HTERT RPE-1 (cell line): ENCODE measurements around the gene C1QL1.

Experiments used
- in situ Hi-C: fragments of 300-500 bp; cut with MboI; formaldehyde crosslinking; loops from 4 replicates; pipeline ENCODE4 v1.14.3; 2020; ENCODE audit warnings: low sequenced_read_pairs

Gene C1QL1

GRCh38 chr17:44989552-44990138 lies 21.5 kb upstream of the C1QL1 start:
- in situ Hi-C loops: no loop called here

DNA sequence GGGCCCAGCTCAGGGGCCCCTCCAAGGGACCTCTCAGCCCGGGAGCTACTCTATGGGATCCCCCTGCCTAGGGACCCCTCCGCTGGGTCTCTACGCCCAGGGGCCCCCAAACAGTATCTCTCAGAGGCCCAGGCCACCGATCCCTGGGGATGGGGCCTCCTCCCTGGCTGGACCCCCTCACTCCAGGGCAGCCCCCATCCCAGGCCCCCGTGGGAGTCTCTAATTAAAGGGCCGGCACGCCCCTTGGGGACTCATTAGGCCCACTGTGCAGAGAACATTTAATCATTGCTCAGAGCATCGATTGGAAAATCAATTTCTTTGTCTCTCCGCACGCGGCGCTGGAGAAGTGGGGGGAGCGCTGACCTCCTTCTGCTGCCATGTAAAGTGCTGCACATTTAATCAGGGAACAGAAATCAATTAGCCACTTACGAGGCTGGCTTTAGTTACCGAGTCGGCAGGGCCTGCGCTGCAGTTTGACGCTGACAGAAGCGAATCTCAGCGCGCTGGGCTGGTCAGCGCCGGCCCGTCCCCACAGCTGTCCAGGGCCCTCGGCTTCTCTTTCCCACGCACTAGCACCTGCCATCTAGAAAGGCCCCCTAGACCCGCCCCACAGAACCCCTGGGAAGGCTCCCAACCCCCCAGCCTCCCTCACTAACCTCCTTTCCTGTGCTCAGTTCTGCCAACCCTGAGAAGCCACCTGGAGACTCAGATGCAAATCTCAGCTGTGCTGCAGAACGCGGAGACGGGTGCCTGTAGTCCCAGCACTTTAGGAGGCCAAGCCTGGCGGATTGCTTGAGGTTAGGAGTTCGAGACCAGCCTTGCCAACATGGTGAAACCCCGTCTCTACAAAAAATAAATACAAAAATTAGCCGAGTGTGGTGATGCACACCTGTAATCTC lies 20.2 kb upstream of the C1QL1 start:
- in situ Hi-C loops: no loop called here

DNA sequence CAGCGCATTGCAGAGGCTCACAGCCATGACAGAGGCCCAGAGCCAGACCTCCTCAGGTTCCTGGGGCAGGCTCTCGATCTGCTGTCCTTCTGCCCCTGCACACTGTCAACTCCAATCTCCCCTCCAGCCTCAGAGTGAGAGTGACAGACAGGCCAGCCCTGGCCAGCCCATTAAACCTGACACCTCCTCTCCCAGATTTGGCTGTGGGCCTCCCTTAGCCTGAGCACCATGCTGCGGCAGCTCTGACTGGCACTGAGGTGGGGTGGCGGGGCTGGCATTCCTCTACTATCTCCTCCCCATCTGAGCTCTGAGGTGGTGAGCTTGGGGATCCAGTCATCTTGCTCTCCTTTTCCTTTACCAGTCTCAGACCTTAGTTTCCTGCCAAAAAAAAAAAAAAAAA lies 15.5 kb upstream of the C1QL1 start:
- in situ Hi-C loops: no loop called here

DNA sequence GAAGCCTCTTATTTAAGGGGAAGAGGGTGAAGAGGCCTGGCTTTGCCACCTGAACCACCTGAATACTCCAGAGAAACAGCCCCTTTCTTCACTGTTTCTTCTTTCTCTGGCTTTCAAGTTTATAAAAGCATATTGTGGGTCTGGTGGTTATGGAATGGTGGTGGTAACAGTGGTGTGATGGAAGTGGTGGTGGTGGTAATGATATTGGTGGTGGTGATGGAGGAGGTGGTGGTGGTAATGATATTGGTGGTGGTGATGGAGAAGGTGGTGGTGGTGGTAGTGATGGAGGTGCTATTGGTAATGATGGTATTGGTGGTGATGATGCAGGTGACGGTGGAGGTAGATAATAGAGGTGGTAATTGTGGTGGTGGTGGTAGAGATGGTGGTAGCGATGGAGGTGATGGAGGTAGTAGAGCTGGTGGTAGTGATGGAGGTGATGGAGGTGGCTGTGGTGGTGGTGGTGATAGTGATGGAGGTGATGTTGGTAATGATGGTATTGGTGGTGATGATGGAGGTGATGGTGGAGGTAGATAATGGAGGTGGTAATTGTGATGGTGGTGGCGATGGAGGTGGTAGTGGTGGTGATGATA lies 14.1 kb upstream of the C1QL1 start:
- in situ Hi-C loops: no loop called here

DNA sequence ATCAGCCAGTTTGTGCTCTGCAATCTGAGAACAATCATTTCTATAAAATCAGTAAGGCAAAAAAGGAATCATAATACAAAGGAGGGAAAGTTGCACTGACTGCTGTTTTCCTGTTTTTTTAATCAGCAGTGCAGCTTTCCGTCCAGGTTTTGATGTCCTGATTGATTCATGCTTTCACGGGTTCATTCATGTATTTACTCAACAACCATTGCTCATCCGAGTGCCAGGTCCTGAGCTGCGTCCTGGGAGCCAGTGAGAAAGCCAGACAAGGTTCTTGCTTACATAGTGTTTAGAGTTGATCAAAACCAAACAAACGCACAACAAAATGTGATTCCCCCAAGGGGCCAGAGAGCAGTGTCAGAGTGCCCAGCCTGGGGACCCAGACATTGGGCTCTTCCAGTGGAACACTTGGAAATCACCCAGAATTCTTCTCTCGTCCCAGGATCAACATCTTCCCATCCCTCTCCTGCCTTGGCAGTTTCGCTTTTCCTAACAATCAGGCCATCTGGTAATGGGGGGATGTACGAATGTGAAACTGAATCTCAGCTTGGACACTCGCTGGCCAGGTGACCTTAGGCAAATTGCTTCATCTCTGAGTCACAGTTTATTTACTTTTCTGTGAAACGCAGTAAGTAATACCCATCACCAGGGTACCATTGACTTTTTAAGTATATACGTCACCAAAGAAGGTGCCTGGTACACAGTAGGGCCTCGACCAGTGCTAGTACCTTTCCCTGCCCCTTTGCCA lies 13.3 kb upstream of the C1QL1 start:
- in situ Hi-C loops: no loop called here

DNA sequence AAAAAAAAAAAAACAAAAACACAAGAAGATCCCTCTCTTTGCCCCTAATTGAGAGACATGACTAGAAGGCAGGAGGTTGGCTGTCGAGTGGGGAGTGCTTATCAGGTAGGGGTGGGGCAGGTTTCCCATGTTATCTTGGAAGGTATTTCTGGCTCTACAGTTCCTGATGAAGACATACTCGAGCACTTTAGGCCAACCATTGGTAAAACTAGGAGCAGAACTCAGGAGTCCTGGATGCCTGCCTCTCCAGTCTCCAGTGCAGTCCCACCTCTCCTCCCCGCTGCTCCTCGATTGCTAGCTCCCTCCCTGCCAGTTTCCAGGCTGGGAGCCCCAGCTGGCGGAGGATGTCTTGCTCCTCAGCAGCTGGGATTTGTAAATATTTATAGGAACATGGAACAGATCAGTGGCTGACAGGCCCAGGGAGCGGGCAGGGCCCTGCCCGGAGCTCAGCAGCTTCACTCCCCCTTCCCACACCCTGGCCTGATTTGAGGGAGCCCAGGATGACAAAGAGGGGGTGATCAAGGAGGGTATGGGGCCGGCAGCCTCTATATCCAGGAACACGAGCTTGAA lies 11.4 kb upstream of the C1QL1 start:
- in situ Hi-C loops: no loop called here

DNA sequence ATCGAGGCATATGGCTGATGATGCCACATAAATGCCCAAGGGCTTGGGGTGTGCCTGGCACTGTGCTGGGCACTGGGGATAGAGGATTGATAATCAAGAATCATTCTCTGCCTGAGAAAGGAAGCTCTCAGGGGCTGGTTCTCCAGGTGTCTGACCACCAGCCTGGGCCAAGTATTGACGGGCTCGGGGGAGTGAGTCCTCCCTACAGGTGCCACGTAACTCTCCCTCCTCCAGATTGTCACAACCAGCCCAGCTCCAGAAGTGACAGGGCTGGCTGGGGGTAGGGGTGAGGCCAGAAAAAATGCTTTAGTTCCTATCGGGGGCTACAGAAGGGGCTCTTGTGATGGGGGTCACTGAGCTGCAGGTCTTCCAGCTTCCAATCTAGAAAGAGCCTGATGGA lies 10.7 kb upstream of the C1QL1 start:
- in situ Hi-C loops: no loop called here

GRCh38 chr17:44977814-44978550 lies 9.9 kb upstream of the C1QL1 start:
- in situ Hi-C loops: no loop called here

GRCh38 chr17:44977065-44977464 lies 9.0 kb upstream of the C1QL1 start:
- in situ Hi-C loops: no loop called here

- in situ Hi-C loops: no loop called here
Measured at GRCh38 chr17:44976206-44976605, 8.1 kb upstream of the C1QL1 start.

DNA sequence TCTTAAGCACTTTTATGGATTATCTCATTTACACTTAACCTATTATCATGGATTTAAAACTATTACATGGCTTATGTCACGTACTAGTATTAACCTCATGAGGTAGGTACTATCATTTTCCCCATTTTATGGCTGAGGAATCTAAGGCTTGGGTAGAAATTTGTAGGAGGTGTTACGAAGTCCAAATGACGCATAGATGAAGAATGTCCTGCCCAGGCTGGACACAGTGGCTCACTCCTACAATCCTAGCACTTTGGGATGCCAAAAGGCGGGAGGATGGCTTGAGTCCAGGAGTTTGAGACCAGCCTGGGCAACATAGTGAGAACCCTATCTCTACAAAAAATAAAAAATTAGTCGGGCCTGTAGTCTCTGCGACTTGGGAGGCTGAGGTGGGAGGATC lies 4.8 kb upstream of the C1QL1 start:
- in situ Hi-C loops: no loop called here

DNA sequence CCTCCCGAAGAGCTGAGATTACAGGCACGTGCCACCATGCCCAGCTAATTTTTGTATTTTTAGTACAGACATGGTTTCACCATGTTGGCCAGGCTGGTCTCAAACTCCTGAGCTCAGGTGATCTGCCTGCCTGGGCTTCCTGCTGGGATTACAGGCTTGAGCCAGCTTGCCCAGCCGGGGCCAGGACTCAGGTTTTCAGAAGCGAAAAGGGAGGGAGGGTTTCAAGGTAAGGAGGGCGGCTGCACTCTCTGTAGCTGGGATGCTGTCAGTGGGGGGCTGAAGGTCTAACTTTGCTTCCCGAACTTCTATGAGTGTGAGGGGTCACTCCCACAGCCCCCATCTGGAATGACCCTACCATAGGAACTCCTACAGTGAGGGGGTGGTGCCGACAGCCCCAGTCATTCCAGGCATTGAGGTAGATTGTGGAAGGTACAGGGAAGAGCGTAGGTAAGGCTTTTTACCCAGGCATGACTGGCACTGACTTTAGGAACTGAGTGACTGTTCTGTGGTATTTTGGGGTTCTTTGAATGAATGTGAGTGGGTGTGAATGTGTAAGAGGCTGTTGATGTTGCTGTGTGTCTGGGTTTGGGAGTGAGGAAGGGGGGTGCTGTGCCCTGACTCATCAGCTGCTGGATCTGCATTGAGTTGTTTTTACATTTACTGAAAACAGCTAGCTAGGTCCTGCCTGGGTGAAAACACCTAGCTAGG lies 3.8 kb upstream of the C1QL1 start:
- in situ Hi-C loops: no loop called here

- in situ Hi-C loops: no loop called here
Measured at GRCh38 chr17:44970136-44970741, 2.1 kb upstream of the C1QL1 start.

DNA sequence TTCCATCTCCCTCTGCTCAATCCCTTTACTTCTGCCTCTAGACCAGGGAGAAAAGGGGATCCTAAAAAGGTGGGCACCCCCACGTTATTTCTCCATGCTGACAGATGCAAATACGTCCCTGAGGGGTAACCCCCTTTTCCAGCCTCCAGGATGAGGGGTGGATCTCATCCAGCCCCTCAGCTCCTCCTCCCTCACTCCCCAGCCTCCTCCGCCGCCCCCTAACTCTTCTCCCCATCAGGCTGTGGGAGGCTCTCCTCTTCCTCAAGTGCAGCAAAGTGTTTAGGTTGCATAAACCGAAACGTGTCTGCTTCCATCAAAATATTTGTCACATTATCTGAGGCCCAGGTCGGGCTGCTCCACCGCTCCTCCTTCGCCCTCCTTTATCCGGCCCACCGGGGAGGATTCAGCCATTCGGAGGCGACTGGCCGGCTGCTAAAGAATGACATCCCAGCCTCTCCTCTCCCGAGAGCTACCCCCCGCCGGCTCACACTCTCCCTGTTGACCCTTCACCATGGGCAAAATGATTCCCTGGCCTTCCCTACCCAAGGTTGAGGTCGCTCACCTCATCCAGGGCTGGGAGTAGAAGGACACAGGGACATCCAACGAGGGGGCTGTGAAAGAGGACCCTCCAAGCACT lies 1.2 kb upstream of the C1QL1 start:
- in situ Hi-C loops: no loop called here

- in situ Hi-C loops: no loop called here
Measured at GRCh38 chr17:44967907-44968224, 237 bp downstream of the C1QL1 start.

DNA sequence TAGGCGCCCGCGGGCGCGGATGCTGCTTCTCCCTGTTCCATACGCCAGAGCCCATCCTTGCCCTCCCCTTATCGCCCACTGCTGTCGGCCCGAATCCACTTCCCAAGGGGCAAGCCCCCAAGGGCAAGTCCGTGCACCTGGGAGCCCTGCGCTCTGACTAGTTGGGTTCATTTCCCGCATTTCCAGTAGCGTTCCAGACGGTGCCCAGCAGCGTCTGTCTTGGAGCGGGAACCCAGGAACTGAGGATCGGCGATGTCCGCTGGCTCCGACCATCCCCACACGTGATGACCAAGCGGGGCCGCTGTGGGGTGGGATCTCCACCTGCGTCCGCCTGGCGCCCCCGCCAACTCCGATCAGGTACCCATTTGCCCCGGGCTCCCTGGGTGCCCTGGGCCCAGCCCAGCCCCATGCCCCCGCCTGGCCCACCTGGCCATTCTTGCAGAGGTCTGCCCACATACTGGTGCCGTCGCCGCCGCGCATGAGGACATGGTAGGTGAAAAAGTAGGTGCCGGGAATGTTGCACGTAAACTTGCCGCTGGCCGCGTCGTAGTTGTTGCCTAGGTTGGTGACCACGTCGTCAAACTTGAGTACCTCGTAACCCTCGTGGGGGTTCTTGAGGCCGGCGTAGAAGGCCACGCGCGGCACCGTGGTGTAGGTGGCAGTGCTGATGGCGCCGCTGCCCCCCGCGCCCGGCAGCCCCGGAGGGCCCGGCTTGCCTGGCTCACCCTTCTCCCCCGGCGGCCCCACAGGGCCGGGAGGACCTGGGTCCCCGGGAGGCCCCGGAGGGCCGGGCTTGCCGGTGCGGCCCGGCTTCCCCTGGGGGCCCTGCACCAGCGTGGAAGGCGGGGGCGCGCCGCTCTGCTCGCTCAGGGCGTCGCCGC lies 837 bp downstream of the C1QL1 start:
- in situ Hi-C loops: no loop called here

DNA sequence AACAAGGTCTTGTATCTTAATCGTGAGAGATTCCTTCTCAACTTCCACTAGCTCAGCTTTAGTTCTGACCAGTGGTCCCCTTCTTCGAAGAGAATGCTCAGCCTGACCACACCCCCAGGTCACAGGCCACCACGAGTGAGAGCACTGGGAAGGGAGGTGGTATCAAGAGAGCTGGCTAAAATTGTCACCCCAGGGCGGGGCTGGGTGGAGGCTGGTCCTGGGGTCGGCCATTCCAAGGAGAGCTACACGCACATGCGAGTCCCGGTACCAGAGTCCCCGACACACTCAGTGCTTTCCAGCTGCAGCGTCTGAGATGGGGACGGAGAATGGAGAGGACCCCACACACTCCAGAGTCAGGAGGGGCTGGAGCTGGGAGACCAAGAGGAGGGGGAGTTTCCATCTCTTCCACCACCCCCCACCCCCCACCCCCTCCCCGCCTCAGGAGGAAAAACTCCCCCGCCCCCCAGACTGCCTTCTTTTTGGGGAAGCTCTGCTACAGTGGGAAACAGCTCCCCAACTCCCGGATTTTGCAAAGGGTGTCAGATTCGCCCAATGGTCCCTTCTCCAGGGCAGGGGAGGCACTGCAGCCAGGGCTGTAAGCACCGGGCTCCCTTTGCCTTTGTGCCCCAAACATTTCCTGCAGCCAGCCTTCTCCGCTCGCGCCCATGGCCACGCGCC lies 1.6 kb downstream of the C1QL1 start:
- in situ Hi-C loops: no loop called here
